Endothelial cell of umbilical vein (primary cell): ENCODE measurements around the gene HCK. TPM values are rescaled to one million over a fixed set of nuclear protein-coding genes. Genes with fewer than 3 reads are reported as not detected.

ENCODE experiments used
- BruUV-seq: library from RNA; stranded (reverse); fragments of 400-500 nt; replicated peaks from 2 replicates; lab custom pipeline; 2021; lab: Mats Ljungman, UMichigan
- CTCF ChIA-PET: fragments of 300-600, 350-600 bp; sonication (Branson Sonifier 250); formaldehyde crosslinking; loops from one replicate; lab custom pipeline; 2021; ENCODE audit warnings: antibody characterized with exemption, inconsistent platforms; lab: Charles Lee
- POLR2A ChIA-PET: fragments of 300-600, 350-600 bp; sonication (Branson Sonifier 250); formaldehyde crosslinking; loops from one replicate; lab custom pipeline; 2021; ENCODE audit warnings: antibody characterized with exemption, inconsistent platforms; lab: Charles Lee
- DNase-seq: peaks from one replicate; pipeline ENCODE4 v3.0.0-alpha.2; 2011; ENCODE audit warnings: low read depth, low spot score
- FAIRE-seq: peaks from 2 replicates; lab custom pipeline; 2011; peaks lifted over from hg19 to GRCh38; lab: Jason Lieb, UNC
- H2AFZ ChIP-seq: 2 replicates; pipeline ENCODE4 v1.6.0; 2012; ENCODE audit warnings: low read depth, low read length, control low read depth, inconsistent platforms
- H3K27ac ChIP-seq: 2 replicates; pipeline ENCODE4 v1.5.1; 2011; ENCODE audit warnings: low read depth, mild to moderate bottlenecking, control low read depth, low read length, moderate library complexity; ENCODE audit not compliant: insufficient read depth
- H3K27me3 ChIP-seq, 2 experiments: 2 replicates each; pipeline versions ENCODE4 v1.6.0 to v1.6.1; 2011; ENCODE audit warnings: low read length in 2 of 2, mixed read lengths in 1 of 2; ENCODE audit not compliant: control insufficient read depth in 2 of 2, insufficient read depth in 2 of 2
- H3K36me3 ChIP-seq, 2 experiments: 2 replicates in 1 of 2; 3 replicates in 1 of 2; pipeline ENCODE4 v1.5.1; 2011; ENCODE audit warnings: low read length in 2 of 2, mild to moderate bottlenecking in 1 of 2, moderate library complexity in 1 of 2; ENCODE audit not compliant: control insufficient read depth in 2 of 2, insufficient read depth in 2 of 2; ENCODE audit errors: extremely low read depth in 1 of 2
- H3K4me1 ChIP-seq: 3 replicates; pipeline ENCODE4 v1.5.1; 2011; ENCODE audit warnings: mild to moderate bottlenecking, low read length; ENCODE audit not compliant: control insufficient read depth, insufficient read depth; ENCODE audit errors: extremely low read depth
- H3K4me2 ChIP-seq: 2 replicates; pipeline ENCODE4 v1.6.1; 2011; ENCODE audit warnings: low read length, control low read depth, mixed read lengths; ENCODE audit not compliant: insufficient read depth
- H3K4me3 ChIP-seq, 3 experiments: fragments of 200-600 bp in 1 of 3; sonication (generic), shearing (Covaris generic) in 1 of 3; replicated peaks in 1 of 3; 2 replicates each; pipeline ENCODE4 v1.5.1; 2011 to 2016; ENCODE audit warnings: control low read depth in 3 of 3, low read length in 3 of 3, mild to moderate bottlenecking in 2 of 3, inconsistent platforms in 1 of 3, low read depth in 1 of 3, moderate library complexity in 1 of 3; ENCODE audit not compliant: insufficient read depth in 1 of 3
- H3K79me2 ChIP-seq: 2 replicates; pipeline ENCODE4 v1.6.0; 2012; ENCODE audit warnings: low read length, inconsistent platforms; ENCODE audit not compliant: control insufficient read depth, insufficient read depth
- H3K9ac ChIP-seq: replicated peaks from 2 replicates; pipeline ENCODE3; 2011; ENCODE audit warnings: low read length, control low read depth; ENCODE audit not compliant: insufficient read depth; ENCODE audit errors: extremely low read depth
- H3K9me1 ChIP-seq: replicated peaks from 3 replicates; pipeline ENCODE4 v1.6.0; 2011; ENCODE audit warnings: mild to moderate bottlenecking, low read length; ENCODE audit not compliant: control insufficient read depth, insufficient read depth; ENCODE audit errors: extremely low read depth
- H3K9me3 ChIP-seq: replicated peaks from 2 replicates; pipeline ENCODE4 v1.5.1; 2012; ENCODE audit warnings: low read length, inconsistent platforms; ENCODE audit not compliant: control insufficient read depth, insufficient read depth
- H4K20me1 ChIP-seq: replicated peaks from 2 replicates; pipeline ENCODE3; 2011; ENCODE audit warnings: mild to moderate bottlenecking, low read length; ENCODE audit not compliant: control insufficient read depth, insufficient read depth; ENCODE audit errors: extremely low read depth
- EZH2 ChIP-seq: IDR thresholded peaks from 2 replicates; pipeline ENCODE4 v1.6.1; 2012; ENCODE audit warnings: borderline replicate concordance, low read depth, mild to moderate bottlenecking, moderate library complexity, low read length, inconsistent platforms; ENCODE audit not compliant: severe bottlenecking
- FOS ChIP-seq: IDR thresholded peaks from 2 replicates; pipeline ENCODE4 v1.6.1; 2011; ENCODE audit warnings: mild to moderate bottlenecking, low read length, moderate library complexity, borderline replicate concordance; ENCODE audit not compliant: insufficient read depth
- GATA2 ChIP-seq: IDR thresholded peaks from 2 replicates; pipeline ENCODE4 v1.7.0; 2011; ENCODE audit warnings: low read depth, mild to moderate bottlenecking, moderate library complexity, mixed read lengths, low read length; ENCODE audit not compliant: insufficient read length, insufficient read depth
- JUN ChIP-seq: IDR thresholded peaks from 2 replicates; pipeline ENCODE4 v1.6.1; 2011; ENCODE audit warnings: borderline replicate concordance, low read depth; ENCODE audit not compliant: insufficient read length, insufficient read depth
- MYC ChIP-seq: IDR thresholded peaks from one replicate; pipeline ENCODE4 v1.6.1; 2011; ENCODE audit warnings: mild to moderate bottlenecking, low read depth, low read length
- POLR2A ChIP-seq: IDR thresholded peaks from 2 replicates; pipeline ENCODE4 v1.6.1; 2012; ENCODE audit warnings: low read depth, mild to moderate bottlenecking, control low read depth, low read length
- POLR2AphosphoS5 ChIP-seq: IDR thresholded peaks from 2 replicates; pipeline ENCODE4 v1.6.1; 2012; ENCODE audit warnings: low read depth, mild to moderate bottlenecking, control low read depth, low read length, moderate library complexity; ENCODE audit not compliant: insufficient read depth
- dilution Hi-C: fragments of 300-500 bp; cut with MboI; formaldehyde crosslinking; loops from one replicate; pipeline ENCODE4 v1.15.0; 2019; ENCODE audit warnings: low sequenced_read_pairs; ENCODE audit not compliant: extremely low pct_ligation_motif_present
- intact Hi-C: fragments of 100-400 bp; cut with micrococcal nuclease; formaldehyde crosslinking; loops from one replicate; pipeline ENCODE4 v1.10.0; 2022
- polyA plus RNA-seq, 4 experiments: library from polyadenylated mRNA; depleted of rRNA in 3 of 4; stranded (reverse) in 3 of 4; unstranded in 1 of 4; fragments of >200 nt; gene quantifications; 2 replicates each; pipeline versions ENCODE4 v1.2.1 to v1.2.3, GENCODE V29; 2011 to 2012; ENCODE audit warnings: missing spikeins in 1 of 4
- total RNA-seq: library from RNA; stranded (reverse); gene quantifications from 2 replicates; pipeline ENCODE4 v1.2.3, GENCODE V29; 2021
- TF ChIP-seq, protein P1 (sequence below), 2 donors: IDR thresholded peaks; 1 replicate in 1 of 2; 2 replicates in 1 of 2; pipeline ENCODE4 v1.5.1; 2011; ENCODE audit warnings: low read length in 2 of 2, mild to moderate bottlenecking in 2 of 2, moderate library complexity in 2 of 2, control low read depth in 1 of 2, inconsistent platforms in 1 of 2, low read depth in 1 of 2; ENCODE audit not compliant: insufficient read depth in 1 of 2; ENCODE audit errors: extremely low read depth in 1 of 2
- TF ChIP-seq, protein P2 (sequence below): IDR thresholded peaks from 2 replicates; pipeline ENCODE4 v1.6.1; 2011; ENCODE audit not compliant: insufficient read depth, insufficient read length

The HCK gene
- total and polyA plus RNA-seq, 2 donors (not counting 3 experiments of a cell fraction or from before 2014, with no cell fraction given): not detected

DNA sequence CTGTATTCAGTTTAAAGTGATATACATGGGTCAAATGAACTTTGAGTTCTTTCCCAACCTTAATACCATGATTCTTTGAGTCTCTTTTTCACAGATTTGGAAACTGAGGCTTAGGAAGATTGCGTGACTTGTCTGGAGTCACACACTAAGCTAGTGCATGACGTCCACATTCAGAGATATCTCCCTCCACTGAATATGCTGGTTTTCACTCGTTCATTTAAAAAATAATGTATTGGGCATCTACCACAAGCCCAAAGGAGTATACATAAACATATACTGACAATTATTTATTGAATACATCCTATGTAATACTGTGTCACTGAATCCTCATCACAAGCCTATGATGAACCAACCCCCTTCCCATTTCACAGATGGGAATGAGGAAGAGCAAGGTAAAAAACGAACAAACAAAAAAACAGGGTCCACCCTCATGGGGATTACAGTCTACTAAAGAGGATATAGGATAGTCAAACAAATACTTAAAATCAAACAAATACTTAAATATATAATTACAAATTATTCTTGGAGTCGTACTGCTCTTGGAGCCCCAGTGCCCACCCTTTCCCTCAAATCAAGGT, 56.9 kb downstream of the HCK start:
- BruUV-seq: no TSS peak
- H4K20me1 ChIP-seq: no peaks in the 10 kb centered on the region
- H3K9ac ChIP-seq: peak overlapping the region; percentile 97
- H3K4me3 ChIP-seq: peak overlapping the region in 1 of 3 experiments; percentile 75
- H3K9me1 ChIP-seq: no peaks in the 10 kb centered on the region
- intact Hi-C loops (no loop called here), dilution Hi-C loops (no loop called here)
- POLR2A ChIA-PET: interaction anchor here (0.6 kb wide), 1 partner anchor 10 kb away, joined by 3 read pairs; no protein-coding TSS in a partner anchor
- no peak overlapping the region for H2AFZ ChIP-seq
- H3K27ac ChIP-seq: peak overlapping the region; percentile 96
- FAIRE-seq: no peak
- peaks cover 40% of the 10 kb centered on the region for H3K79me2 ChIP-seq
- CTCF ChIA-PET: interaction anchor here (1.2 to 1.3 kb wide), 3 partner anchors 11 to 78 kb away, joined by 4 read pairs; no protein-coding TSS in a partner anchor
- H3K27me3 ChIP-seq: peaks cover 0 to under 1% of the 10 kb centered on the region in 2 experiments
- DNase-seq: no peak
- H3K9me3 ChIP-seq: no peaks in the 10 kb centered on the region
- TF ChIP-seq FOS (no peak), JUN (no peak), POLR2AphosphoS5 (no peak), EZH2 (no peak), POLR2A (no peak), MYC (no peak), GATA2 (no peak)
- TF ChIP-seq, protein P1, sequence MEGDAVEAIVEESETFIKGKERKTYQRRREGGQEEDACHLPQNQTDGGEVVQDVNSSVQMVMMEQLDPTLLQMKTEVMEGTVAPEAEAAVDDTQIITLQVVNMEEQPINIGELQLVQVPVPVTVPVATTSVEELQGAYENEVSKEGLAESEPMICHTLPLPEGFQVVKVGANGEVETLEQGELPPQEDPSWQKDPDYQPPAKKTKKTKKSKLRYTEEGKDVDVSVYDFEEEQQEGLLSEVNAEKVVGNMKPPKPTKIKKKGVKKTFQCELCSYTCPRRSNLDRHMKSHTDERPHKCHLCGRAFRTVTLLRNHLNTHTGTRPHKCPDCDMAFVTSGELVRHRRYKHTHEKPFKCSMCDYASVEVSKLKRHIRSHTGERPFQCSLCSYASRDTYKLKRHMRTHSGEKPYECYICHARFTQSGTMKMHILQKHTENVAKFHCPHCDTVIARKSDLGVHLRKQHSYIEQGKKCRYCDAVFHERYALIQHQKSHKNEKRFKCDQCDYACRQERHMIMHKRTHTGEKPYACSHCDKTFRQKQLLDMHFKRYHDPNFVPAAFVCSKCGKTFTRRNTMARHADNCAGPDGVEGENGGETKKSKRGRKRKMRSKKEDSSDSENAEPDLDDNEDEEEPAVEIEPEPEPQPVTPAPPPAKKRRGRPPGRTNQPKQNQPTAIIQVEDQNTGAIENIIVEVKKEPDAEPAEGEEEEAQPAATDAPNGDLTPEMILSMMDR (IDR thresholded peaks at IDR 0.05; ENCODE audit: extremely low read depth in 1 of 2, insufficient read depth in 1 of 2, low read depth in 1 of 2, low read length in 2 of 2): no peak
- TF ChIP-seq, protein P2, sequence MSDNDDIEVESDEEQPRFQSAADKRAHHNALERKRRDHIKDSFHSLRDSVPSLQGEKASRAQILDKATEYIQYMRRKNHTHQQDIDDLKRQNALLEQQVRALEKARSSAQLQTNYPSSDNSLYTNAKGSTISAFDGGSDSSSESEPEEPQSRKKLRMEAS: no peak
- H3K4me2 ChIP-seq: no peak overlapping the region
- H3K4me1 ChIP-seq: peaks cover 9% of the 10 kb centered on the region
- H3K36me3 ChIP-seq: no peaks in the 10 kb centered on the region
